ENCODE results near the gene ZNF516.

The ZNF516 gene

GRCh38 chr18:76453932-76454331, 41.1 kb downstream of the ZNF516 start:
- no peak for DNase-seq (ENCODE audit: low read depth)

DNA sequence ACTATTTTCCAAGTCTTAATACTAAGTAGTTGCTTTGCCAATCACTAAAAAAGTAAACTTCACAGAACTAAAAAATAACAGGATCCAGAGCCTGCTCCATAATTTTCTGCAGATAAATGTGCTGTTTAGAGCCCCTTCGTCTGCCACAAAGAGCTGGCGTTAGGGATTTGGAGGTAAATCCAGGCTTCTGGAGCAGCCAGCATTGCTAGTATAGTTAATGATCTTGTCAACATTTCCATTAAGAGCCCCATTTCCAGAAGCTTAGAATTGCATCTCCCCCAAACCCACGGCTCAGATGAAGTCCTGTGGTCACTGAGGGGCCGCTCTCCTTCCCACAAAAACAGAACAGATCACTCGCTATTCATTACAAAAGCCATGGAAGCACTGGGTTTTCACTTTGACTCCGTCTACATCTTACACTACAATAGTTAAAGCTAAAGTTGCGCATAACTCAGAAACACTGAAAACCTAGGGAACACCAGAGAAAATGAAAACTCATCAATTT, 41.9 kb downstream of the ZNF516 start:
- DNase-seq (ENCODE audit: low read depth) = no peak

- DNase-seq (ENCODE audit: low read depth) = no peak
Observed at GRCh38 chr18:76452357-76452756, 42.7 kb downstream of the ZNF516 start.

- no peak for DNase-seq (ENCODE audit: low read depth)
Observed at GRCh38 chr18:76451396-76452331, 43.4 kb downstream of the ZNF516 start.

- peak; percentile 25 for DNase-seq (ENCODE audit: low read depth)
Observed at GRCh38 chr18:76450452-76451395, 44.3 kb downstream of the ZNF516 start.

DNA sequence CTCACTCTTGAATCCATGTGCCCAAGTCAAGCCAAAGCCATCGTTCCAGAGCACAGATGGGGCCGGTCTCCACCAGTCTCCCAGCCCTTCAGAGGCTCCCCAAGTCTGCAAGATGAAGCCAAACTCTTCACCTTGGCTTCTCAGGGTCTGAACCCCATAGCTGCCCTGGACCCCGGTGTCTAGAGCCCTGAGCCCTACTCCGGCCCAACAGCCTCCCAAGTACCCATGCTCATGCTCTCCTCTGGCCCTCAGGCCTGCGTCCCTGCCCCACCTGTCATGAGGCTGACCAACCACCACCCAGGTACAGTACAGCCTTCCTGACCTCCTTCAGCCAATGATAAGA, 46.0 kb downstream of the ZNF516 start:
- no peak for DNase-seq (ENCODE audit: low read depth)

DNA sequence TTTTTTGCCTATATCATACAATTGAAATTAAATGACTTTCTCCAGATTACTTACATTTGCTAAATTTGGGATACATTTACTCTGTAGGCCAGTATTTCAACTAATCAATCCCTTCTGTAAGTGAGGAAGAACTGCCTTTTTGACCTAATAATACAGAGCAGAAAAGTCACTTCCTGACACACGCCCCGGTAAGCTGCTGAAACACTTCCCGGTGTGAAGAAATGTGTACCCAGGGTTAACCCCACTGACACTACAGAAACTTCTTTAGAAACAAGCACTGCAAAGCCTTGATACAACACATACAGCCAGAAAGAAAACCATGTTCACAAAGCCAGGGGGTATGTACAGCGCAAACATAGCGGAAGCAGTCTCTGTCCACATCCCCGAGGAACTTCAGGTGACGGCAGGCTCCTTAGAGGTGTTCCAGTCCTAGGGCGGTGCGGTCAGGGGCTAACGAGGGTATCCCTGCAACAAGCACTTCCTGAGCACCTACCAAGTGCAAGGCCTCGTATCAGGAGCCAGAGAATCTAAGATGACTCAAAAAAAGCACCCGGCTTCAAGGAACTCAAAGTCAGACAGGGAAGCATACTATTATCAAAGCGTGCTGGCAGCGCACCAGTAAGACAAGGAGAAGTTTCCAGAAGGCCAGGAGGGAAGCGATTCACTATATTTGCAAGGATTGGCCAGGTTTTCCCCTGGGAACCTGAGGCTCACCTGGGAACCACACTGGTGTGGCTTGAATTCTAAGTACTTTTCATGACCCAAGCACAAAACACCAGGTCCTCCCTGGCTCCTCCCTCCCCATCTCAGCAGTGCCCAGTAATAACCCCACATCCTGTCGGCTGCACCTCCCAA, 46.6 kb downstream of the ZNF516 start:
- DNase-seq (ENCODE audit: low read depth) = no peak

GRCh38 chr18:76447258-76447890, 47.7 kb downstream of the ZNF516 start:
- no peak for DNase-seq (ENCODE audit: low read depth)

DNA sequence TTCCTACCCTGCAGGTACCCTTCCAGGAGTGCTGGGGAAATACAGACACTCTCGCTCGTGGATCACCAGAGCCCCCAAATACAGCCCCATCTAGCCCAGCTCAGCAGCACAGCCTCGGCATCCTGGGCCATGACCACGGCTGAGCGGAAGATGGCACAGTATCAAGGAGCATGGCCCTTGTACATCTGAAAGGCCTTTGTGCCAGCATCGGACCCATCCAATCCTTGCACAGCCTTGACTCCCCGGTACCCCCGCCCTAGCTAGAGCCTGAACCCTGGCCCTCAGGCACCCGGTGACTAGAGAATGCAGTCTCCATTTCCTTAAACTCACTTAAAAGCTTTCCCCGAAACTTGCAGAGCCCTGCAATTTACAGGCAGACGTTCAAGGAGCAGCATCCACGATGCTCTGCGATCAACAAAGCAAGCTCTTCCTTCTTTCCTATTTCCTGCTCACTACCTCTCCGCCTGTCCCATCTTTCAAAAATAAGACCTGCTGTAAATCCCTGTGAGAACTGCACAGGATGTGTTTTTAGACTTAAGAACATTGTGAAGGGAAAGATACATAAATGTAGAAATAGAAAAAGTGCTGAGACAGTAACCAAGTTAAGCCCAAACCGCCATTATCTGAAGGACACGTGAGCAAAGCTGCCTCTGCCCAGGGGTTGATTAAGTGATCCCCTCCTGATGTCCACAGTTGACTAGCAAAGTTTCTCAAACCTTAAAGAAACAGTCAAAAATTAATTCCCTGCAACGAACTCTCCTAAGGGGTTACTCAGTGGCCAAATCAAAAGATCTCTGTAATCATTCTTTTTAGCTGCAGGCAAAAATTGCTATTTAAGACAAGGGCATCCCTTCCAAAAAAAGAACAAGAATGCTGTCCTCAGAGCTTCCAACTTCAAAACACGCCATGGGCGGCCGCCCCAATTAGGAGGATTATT, 48.5 kb downstream of the ZNF516 start:
- no peak for DNase-seq (ENCODE audit: low read depth)

DNA sequence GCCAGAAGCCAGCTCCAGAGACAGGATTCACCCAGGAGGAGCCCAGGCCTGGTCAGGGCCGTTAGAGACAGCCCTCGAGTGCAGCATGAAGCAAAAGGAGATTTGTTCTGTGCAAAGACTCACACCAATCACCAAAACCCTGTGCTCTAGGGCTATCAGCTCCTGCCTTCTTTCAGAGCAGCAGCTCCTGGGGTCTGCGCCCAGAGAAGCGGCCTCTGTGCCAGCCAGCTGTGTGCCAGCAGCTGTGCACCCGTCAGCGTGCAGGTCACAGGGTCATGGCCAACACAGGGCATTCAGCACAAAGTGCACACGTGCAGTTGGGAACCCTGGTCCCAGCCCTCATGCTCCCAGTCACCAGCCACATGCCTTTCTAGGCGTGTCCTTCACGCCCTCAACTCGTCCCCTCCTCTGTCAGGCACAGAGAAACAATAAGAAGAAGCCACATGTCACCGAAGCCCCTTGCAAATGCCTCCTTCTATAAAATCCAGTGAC, 49.3 kb downstream of the ZNF516 start:
- DNase-seq (ENCODE audit: low read depth) = no peak

DNA sequence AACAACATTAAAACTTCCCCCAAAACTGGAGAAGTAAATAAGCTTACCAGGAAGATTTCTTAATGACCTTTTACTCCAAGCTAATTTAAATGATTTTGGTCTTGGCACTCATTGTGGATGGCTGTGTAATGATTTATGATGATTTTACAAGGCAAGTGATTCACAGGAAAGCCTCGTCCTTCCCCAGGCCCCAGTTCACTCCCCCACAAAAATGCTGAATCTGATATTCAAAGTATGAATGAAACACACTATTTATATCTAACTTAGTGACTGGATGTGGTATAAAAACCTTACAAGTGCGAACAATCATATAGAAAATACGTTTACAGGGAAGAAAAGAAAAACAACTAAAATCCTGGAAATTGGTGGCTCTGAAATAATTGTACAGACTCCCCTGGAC, 49.8 kb downstream of the ZNF516 start:
- DNase-seq (ENCODE audit: low read depth) = no peak

DNA sequence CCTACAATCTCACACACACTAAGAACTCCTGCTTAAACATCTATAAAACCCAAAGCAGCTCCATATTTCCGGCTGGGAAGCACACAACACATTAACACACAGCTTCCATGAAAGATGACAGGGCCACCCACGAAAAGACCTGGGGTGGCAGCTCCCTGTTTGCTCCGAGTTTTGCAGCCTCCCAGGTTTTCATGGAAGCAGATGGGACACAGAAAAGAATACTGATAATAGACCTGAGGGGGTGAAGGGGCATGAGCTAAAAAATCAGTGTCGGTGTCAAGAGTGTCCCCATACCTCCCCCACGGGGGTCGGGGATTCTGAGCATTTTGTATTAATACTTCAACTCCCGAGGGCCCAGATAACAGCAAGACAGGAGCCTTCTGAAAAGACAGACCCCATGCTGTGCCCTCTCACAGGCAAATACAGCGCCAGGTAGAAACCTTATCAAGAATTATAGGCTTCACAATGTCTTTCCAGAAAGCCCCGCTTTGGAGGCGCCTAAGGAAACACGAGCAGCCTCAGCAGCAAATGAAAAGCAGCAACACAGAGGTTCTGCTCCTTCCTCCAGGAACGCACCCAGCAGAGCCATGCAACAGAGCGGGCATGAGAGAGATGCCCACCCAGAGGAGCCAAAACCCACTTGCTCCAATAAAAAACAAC, 50.5 kb downstream of the ZNF516 start:
- no peak for DNase-seq (ENCODE audit: low read depth)

DNA sequence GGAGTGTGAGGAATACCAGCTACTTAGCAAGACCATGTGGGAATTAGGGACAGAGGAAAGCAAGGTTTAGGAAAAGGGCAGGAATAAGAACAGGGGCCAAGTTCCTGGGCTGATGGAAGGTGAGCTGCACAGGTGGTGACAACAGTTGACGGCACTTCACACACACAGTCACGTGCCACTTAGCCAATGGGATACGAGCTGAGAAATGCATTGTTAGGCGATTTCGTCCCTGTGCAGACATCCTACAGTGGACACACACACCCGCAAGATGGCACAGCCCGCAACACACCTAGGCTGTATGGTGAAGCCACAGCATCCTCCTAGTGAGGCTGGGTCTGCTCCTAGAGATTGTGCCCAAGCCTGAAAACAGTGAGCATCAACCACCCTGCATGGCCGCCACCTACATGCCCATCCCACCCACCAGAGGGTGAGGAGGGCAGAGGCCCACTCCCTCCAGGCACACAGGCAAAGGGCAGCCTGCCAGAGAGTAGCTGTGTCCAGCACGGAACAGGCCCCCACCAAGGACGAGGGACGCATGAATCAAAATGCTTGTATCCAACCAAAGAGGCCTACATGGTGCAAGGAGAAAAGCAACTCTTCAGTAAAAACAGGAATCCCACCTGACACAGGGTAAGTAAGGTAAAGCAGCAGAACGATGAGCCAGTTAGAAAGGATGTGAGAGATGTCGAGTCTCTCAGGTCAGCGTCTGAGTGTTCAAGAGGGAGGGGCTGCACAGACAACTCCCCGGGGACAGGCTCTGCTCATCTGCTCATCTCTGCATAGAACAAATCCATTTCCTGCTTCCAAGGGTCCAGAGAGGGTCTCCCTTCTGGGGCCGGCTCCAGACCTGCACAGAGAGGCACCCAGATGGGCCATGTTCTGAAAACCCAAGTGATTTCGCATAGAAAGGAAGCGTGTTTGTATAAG, 51.3 kb downstream of the ZNF516 start:
- DNase-seq (ENCODE audit: low read depth) = no peak

DNA sequence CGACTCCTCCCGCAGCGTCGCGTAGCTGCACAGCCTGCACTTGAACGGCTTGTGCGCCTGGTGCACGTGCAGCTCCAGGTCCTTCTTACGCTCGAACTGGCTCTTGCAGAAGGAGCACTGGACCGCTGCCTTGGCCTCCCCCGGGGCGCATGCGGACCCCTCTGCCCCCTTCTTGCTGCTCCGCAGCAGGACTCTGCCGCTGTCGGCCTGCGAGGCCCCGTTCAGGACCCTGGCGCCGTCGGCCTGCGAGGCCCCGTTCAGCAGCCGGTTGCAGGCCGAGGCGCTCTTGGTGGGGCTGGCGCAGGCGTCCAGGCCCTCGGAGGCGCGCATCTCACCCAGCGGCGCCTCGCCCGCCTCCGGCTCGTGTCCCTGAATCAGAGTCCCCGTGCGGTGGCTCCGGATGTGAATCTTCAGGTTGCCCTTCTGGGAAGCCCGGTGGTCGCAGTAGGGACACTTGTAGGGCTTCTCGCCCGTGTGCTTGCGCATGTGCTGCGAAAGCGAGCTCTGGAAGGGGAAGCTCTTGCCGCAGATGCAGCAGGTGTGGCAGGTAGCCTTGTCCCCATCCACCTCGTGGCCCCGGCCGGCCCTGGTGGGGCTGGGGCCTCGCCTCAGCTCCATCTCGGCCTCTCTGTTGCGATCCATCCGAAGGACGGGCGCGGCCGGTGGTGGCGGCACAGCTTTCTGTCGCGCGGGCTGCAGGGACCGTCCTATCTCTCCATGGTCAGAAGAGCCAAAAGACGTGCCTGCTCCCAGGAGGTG, 52.5 kb downstream of the ZNF516 start:
- DNase-seq (ENCODE audit: low read depth) = no peak

DNA sequence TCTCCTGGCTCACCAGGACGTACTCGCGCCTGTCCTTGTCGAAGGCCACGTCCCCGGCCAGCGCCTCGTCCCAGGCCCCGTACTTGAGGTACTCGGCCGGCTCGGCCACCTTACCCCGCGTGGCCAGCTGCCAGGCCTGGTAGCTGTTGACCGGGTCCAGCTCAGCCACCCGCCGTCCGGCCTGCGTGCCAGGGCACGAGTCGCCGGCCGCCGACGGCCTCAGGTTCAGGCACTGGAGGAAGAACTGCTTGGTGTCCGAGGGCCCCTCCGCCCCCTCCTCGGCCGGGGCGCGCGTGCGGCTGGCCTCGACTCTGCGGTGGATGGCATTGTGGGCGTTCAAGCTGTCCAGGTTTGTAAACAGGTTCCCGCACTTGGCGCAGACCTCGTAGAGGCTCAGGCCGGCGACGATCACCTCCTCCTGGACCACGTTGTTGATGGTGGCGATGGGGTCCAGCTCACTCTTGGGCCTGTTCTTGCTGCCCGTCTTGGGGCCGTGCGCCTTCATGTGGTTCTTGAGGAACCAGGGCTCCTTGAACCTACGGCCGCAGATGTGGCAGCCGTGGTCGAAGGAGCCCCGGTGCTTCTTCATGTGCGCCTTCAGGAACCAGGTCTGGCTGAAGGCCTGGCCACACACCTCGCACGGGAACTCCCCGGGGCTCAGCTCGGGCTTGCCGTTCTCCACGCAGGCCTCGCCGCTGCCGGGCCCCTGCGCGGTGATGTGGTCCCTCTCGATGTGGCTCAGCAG, 53.2 kb downstream of the ZNF516 start:
- no peak for DNase-seq (ENCODE audit: low read depth)

GRCh38 chr18:76441002-76441667, 53.9 kb downstream of the ZNF516 start:
- DNase-seq (ENCODE audit: low read depth) = no peak

Measured in CMK (cell line).